Endodermal cell (in vitro differentiated cells): Measurements from ENCODE around the gene USO1. TPM values are rescaled to one million over a fixed set of nuclear protein-coding genes. Genes with fewer than 3 reads are reported as not detected.

Source experiments
- DNase-seq: peaks from one replicate; pipeline ENCODE4 v3.0.0-alpha.2; 2017
- H3K27ac ChIP-seq: 2 replicates; pipeline ENCODE4 v1.5.1; 2013; ENCODE audit warnings: mild to moderate bottlenecking, low read depth, low read length, moderate library complexity
- H3K27me3 ChIP-seq: 2 replicates; pipeline ENCODE4 v1.6.1; 2013; ENCODE audit warnings: mild to moderate bottlenecking, low read length, moderate library complexity; ENCODE audit not compliant: insufficient read depth, control insufficient read depth, poor library complexity, severe bottlenecking
- H3K36me3 ChIP-seq: 2 replicates; pipeline ENCODE4 v1.7.0; 2013; ENCODE audit warnings: mild to moderate bottlenecking, low read length, moderate library complexity; ENCODE audit not compliant: control insufficient read depth, insufficient read depth
- H3K4me1 ChIP-seq: one replicate; pipeline ENCODE4 v1.7.0; 2013; ENCODE audit warnings: low read length; ENCODE audit not compliant: control insufficient read depth, insufficient read depth
- H3K4me3 ChIP-seq: 2 replicates; pipeline ENCODE4 v1.5.1; 2013; ENCODE audit warnings: mild to moderate bottlenecking, low read length, moderate library complexity
- H3K9ac ChIP-seq: 2 replicates; pipeline ENCODE4 v1.6.1; 2013; ENCODE audit warnings: mild to moderate bottlenecking, low read length, moderate library complexity; ENCODE audit not compliant: poor library complexity, severe bottlenecking; ENCODE audit errors: extremely low read depth
- H3K9me3 ChIP-seq: 2 replicates; pipeline ENCODE4 v1.6.1; 2013; ENCODE audit warnings: mild to moderate bottlenecking, low read length, moderate library complexity; ENCODE audit not compliant: control insufficient read depth
- H3K27ac Mint-ChIP-seq: 2 replicates; pipeline ENCODE4 v1.8.0; 2020; ENCODE audit warnings: mixed read lengths
- H3K27me3 Mint-ChIP-seq: 2 replicates; pipeline ENCODE4 v1.8.0; 2021; ENCODE audit warnings: mild to moderate bottlenecking, mixed read lengths; ENCODE audit not compliant: insufficient read depth
- H3K36me3 Mint-ChIP-seq: 2 replicates; pipeline ENCODE4 v1.8.0; 2020; ENCODE audit warnings: low read depth, mixed read lengths
- H3K4me1 Mint-ChIP-seq: 2 replicates; pipeline ENCODE4 v1.8.0; 2020; ENCODE audit warnings: mixed read lengths
- H3K4me3 Mint-ChIP-seq: 2 replicates; pipeline ENCODE4 v1.8.0; 2020; ENCODE audit warnings: mild to moderate bottlenecking, moderate library complexity, mixed read lengths
- H3K9me3 Mint-ChIP-seq: 2 replicates; pipeline ENCODE4 v1.8.0; 2020; ENCODE audit warnings: mild to moderate bottlenecking, mixed read lengths
- WGBS, 2 experiments: methylation state at CpG; one replicate each; pipeline versions ENCODE4 v1.1.5 to v1.1.7; 2013; ENCODE audit warnings: missing lambda C conversion rate in 2 of 2, mixed read lengths in 1 of 2; ENCODE audit not compliant: insufficient coverage in 1 of 2, insufficient read length in 1 of 2; 5-methylcytosine and 5-hydroxymethylcytosine counted together
- total RNA-seq, 2 donors: library from RNA; stranded (reverse); fragmentation: NEBNext Ultra II Directional in 1 of 2; extraction: Animal tissue kit (Norgen Biotek cat#: 25700) in 1 of 2; gene quantifications; 2 replicates in 1 of 2; 3 replicates in 1 of 2; pipeline ENCODE4 v1.2.1, GENCODE V29; 2021
- TF ChIP-seq, protein P1 (sequence below): fragments of 200-600 bp; sonication (generic); conservative IDR thresholded peaks from 2 replicates; pipeline ENCODE4 v1.5.0; 2021; ENCODE audit warnings: antibody characterized with exemption, mild to moderate bottlenecking

The USO1 gene
- total RNA-seq, 2 donors from 2014 or later: 74.5 to 75.1 TPM

DNA sequence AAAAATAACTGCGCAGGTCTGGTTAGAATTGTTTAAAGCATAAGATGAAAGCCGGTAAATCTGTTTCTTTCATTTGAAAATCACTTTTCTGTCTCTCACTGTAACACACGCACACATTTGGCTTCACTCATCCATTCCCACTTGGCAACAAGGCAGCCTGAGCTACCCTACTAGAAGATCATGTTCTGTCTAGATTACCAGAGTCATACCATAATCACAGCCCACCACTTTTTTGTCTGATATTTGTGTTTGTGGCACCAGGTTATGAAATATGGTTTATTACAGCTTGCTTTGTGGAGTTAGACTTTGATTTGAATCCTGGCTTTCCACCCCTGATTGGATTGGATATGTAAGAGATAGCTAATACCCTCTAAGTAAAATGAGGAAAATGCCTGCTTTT lies 2.2 kb downstream of the USO1 start:
- H3K9ac ChIP-seq: peak overlapping the region; percentile 96

DNA sequence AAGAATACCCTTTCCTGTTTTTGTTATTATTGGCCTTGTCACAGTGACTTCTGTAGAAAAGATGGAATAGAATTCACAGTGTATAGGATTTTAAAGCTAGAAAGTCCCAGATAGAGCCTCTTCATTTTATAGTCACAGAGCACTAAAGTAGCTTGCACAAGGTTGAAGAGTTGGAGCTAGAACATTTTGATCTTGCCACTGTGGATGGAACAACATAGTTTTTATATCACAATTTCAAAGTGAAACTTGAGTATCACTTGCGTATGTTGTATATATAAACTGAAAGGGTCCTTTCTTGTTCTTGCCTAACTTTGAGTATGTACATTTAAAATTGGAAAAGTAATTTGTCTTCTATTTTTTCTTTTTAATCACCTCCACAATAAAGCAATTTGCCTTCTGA lies 2.7 kb downstream of the USO1 start:
- TF ChIP-seq, protein P1, sequence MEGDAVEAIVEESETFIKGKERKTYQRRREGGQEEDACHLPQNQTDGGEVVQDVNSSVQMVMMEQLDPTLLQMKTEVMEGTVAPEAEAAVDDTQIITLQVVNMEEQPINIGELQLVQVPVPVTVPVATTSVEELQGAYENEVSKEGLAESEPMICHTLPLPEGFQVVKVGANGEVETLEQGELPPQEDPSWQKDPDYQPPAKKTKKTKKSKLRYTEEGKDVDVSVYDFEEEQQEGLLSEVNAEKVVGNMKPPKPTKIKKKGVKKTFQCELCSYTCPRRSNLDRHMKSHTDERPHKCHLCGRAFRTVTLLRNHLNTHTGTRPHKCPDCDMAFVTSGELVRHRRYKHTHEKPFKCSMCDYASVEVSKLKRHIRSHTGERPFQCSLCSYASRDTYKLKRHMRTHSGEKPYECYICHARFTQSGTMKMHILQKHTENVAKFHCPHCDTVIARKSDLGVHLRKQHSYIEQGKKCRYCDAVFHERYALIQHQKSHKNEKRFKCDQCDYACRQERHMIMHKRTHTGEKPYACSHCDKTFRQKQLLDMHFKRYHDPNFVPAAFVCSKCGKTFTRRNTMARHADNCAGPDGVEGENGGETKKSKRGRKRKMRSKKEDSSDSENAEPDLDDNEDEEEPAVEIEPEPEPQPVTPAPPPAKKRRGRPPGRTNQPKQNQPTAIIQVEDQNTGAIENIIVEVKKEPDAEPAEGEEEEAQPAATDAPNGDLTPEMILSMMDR: no peak
- Histone ChIP-seq H3K27me3 (no peaks in the 10 kb centered on the region), H3K27ac (no peak overlapping the region), H3K4me1 (no peaks in the 10 kb centered on the region), H3K9me3 (no peaks in the 10 kb centered on the region), H3K4me3 (peak overlapping the region; percentile 92), H3K9ac (no peak overlapping the region), H3K36me3 (peaks cover 7% of the 10 kb centered on the region)
- no peak overlapping the region for H3K27ac Mint-ChIP-seq
- H3K4me3 Mint-ChIP-seq: peak overlapping the region; percentile 99
- H3K36me3 Mint-ChIP-seq: peaks cover 2% of the 10 kb centered on the region
- no peak for DNase-seq
- H3K9me3 Mint-ChIP-seq: no peaks in the 10 kb centered on the region
- H3K4me1 Mint-ChIP-seq: peaks cover 26% of the 10 kb centered on the region
- WGBS, 2 experiments: no CpG with 5 or more reads among the region's 1 CpG
- no peaks in the 10 kb centered on the region for H3K27me3 Mint-ChIP-seq

More for the DNA sequence above, 2.2 kb downstream of the USO1 start:
- peaks cover 27% of the 10 kb centered on the region for H3K4me1 Mint-ChIP-seq
- no peaks in the 10 kb centered on the region for H3K27me3 ChIP-seq
- H3K27me3 Mint-ChIP-seq: no peaks in the 10 kb centered on the region
- H3K27ac Mint-ChIP-seq: no peak overlapping the region
- DNase-seq: no peak
- H3K36me3 Mint-ChIP-seq: peaks cover 2% of the 10 kb centered on the region
- no peaks in the 10 kb centered on the region for H3K9me3 Mint-ChIP-seq
- no peak overlapping the region for H3K27ac ChIP-seq
- TF ChIP-seq, protein P1: no peak
- peak overlapping the region; percentile 92 for H3K4me3 ChIP-seq
- H3K4me3 Mint-ChIP-seq: peak overlapping the region; percentile 99
- no peaks in the 10 kb centered on the region for H3K9me3 ChIP-seq
- 75% methylated on average over 3 of the region's 3 CpGs; no CpG with 5 or more reads in 1 of the 2 experiments for WGBS, 2 experiments
- peaks cover 7% of the 10 kb centered on the region for H3K36me3 ChIP-seq
- no peaks in the 10 kb centered on the region for H3K4me1 ChIP-seq

- 96% methylated on average over 3 of the region's 3 CpGs; no CpG with 5 or more reads in 1 of the 2 experiments for WGBS, 2 experiments
Observed at GRCh38 chr4:75729836-75730235, 5.5 kb downstream of the USO1 start.

More at GRCh38 chr4:75729836-75730235, 5.5 kb downstream of the USO1 start:
- Histone ChIP-seq H3K4me3 (no peak overlapping the region), H3K27me3 (no peaks in the 10 kb centered on the region), H3K9ac (no peak overlapping the region), H3K27ac (no peak overlapping the region), H3K4me1 (no peaks in the 10 kb centered on the region), H3K9me3 (no peaks in the 10 kb centered on the region), H3K36me3 (peaks cover 7% of the 10 kb centered on the region)
- Mint-ChIP-seq H3K27ac (no peak overlapping the region), H3K9me3 (peaks cover 12% of the 10 kb centered on the region), H3K4me3 (no peak overlapping the region), H3K27me3 (no peaks in the 10 kb centered on the region), H3K36me3 (peaks cover 14% of the 10 kb centered on the region), H3K4me1 (peaks cover 14% of the 10 kb centered on the region)
- TF ChIP-seq, protein P1: no peak
- DNase-seq: no peak
